Endodermal cell (in vitro differentiated cells): Measurements from ENCODE around the gene LMF1. TPM values are rescaled to one million over a fixed set of nuclear protein-coding genes. Genes with fewer than 3 reads are reported as not detected.
"Not testable (repeated sequence)": the region's sequence is repeated elsewhere in the genome, so short reads cannot be mapped to it uniquely, and the experiment has no call there.

ENCODE experiments used
- DNase-seq: peaks from one replicate; pipeline ENCODE4 v3.0.0-alpha.2; 2017
- H3K27ac ChIP-seq: 2 replicates; pipeline ENCODE4 v1.5.1; 2013; ENCODE audit warnings: mild to moderate bottlenecking, low read depth, low read length, moderate library complexity
- H3K27me3 ChIP-seq: 2 replicates; pipeline ENCODE4 v1.6.1; 2013; ENCODE audit warnings: mild to moderate bottlenecking, low read length, moderate library complexity; ENCODE audit not compliant: insufficient read depth, control insufficient read depth, poor library complexity, severe bottlenecking
- H3K36me3 ChIP-seq: 2 replicates; pipeline ENCODE4 v1.7.0; 2013; ENCODE audit warnings: mild to moderate bottlenecking, low read length, moderate library complexity; ENCODE audit not compliant: control insufficient read depth, insufficient read depth
- H3K4me1 ChIP-seq: one replicate; pipeline ENCODE4 v1.7.0; 2013; ENCODE audit warnings: low read length; ENCODE audit not compliant: control insufficient read depth, insufficient read depth
- H3K4me3 ChIP-seq: 2 replicates; pipeline ENCODE4 v1.5.1; 2013; ENCODE audit warnings: mild to moderate bottlenecking, low read length, moderate library complexity
- H3K9ac ChIP-seq: 2 replicates; pipeline ENCODE4 v1.6.1; 2013; ENCODE audit warnings: mild to moderate bottlenecking, low read length, moderate library complexity; ENCODE audit not compliant: poor library complexity, severe bottlenecking; ENCODE audit errors: extremely low read depth
- H3K9me3 ChIP-seq: 2 replicates; pipeline ENCODE4 v1.6.1; 2013; ENCODE audit warnings: mild to moderate bottlenecking, low read length, moderate library complexity; ENCODE audit not compliant: control insufficient read depth
- H3K27ac Mint-ChIP-seq: 2 replicates; pipeline ENCODE4 v1.8.0; 2020; ENCODE audit warnings: mixed read lengths
- H3K27me3 Mint-ChIP-seq: 2 replicates; pipeline ENCODE4 v1.8.0; 2021; ENCODE audit warnings: mild to moderate bottlenecking, mixed read lengths; ENCODE audit not compliant: insufficient read depth
- H3K36me3 Mint-ChIP-seq: 2 replicates; pipeline ENCODE4 v1.8.0; 2020; ENCODE audit warnings: low read depth, mixed read lengths
- H3K4me1 Mint-ChIP-seq: 2 replicates; pipeline ENCODE4 v1.8.0; 2020; ENCODE audit warnings: mixed read lengths
- H3K4me3 Mint-ChIP-seq: 2 replicates; pipeline ENCODE4 v1.8.0; 2020; ENCODE audit warnings: mild to moderate bottlenecking, moderate library complexity, mixed read lengths
- H3K9me3 Mint-ChIP-seq: 2 replicates; pipeline ENCODE4 v1.8.0; 2020; ENCODE audit warnings: mild to moderate bottlenecking, mixed read lengths
- WGBS, 2 experiments: methylation state at CpG; one replicate each; pipeline versions ENCODE4 v1.1.5 to v1.1.7; 2013; ENCODE audit warnings: missing lambda C conversion rate in 2 of 2, mixed read lengths in 1 of 2; ENCODE audit not compliant: insufficient coverage in 1 of 2, insufficient read length in 1 of 2; 5-methylcytosine and 5-hydroxymethylcytosine counted together
- total RNA-seq, 2 donors: library from RNA; stranded (reverse); fragmentation: NEBNext Ultra II Directional in 1 of 2; extraction: Animal tissue kit (Norgen Biotek cat#: 25700) in 1 of 2; gene quantifications; 2 replicates in 1 of 2; 3 replicates in 1 of 2; pipeline ENCODE4 v1.2.1, GENCODE V29; 2021
- TF ChIP-seq, protein P1 (sequence below): fragments of 200-600 bp; sonication (generic); conservative IDR thresholded peaks from 2 replicates; pipeline ENCODE4 v1.5.0; 2021; ENCODE audit warnings: antibody characterized with exemption, mild to moderate bottlenecking

The LMF1 gene
- total RNA-seq, 2 donors from 2014 or later = 13.7 to 15.1 TPM

DNA sequence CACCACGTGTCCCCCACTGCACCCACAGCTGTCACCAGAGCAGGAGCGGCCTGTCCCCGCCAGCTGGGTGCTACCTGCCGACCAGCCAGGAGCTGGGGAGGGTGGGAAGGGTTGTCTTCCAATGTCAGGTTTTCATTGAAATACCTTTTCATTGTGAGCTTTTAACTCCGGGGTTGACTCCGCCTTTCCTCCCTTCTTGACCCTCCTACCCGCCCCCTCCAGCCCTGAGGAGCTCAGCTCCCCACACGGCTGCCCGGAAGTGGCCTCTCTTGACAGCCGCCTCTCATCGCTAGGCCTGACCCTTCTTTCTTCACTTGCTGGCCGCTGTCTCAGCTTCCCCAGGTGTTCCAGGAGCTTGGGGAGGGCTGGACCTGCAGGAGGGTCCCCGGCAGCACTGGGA, 149.0 kb downstream of the LMF1 start:
- no peak overlapping the region for H3K9ac ChIP-seq
- no peak overlapping the region for H3K27ac ChIP-seq
- no peaks in the 10 kb centered on the region for H3K36me3 Mint-ChIP-seq
- no peak overlapping the region for H3K27ac Mint-ChIP-seq
- no peak overlapping the region for H3K4me3 ChIP-seq
- TF ChIP-seq, protein P1, sequence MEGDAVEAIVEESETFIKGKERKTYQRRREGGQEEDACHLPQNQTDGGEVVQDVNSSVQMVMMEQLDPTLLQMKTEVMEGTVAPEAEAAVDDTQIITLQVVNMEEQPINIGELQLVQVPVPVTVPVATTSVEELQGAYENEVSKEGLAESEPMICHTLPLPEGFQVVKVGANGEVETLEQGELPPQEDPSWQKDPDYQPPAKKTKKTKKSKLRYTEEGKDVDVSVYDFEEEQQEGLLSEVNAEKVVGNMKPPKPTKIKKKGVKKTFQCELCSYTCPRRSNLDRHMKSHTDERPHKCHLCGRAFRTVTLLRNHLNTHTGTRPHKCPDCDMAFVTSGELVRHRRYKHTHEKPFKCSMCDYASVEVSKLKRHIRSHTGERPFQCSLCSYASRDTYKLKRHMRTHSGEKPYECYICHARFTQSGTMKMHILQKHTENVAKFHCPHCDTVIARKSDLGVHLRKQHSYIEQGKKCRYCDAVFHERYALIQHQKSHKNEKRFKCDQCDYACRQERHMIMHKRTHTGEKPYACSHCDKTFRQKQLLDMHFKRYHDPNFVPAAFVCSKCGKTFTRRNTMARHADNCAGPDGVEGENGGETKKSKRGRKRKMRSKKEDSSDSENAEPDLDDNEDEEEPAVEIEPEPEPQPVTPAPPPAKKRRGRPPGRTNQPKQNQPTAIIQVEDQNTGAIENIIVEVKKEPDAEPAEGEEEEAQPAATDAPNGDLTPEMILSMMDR = no peak
- no peak overlapping the region for H3K4me3 Mint-ChIP-seq
- no peaks in the 10 kb centered on the region for H3K4me1 Mint-ChIP-seq
- no peaks in the 10 kb centered on the region for H3K4me1 ChIP-seq
- H3K9me3 ChIP-seq = no peaks in the 10 kb centered on the region
- no peaks in the 10 kb centered on the region for H3K9me3 Mint-ChIP-seq
- 66 to 86% methylated on average over 9 to 13 of the region's 13 CpGs for WGBS, 2 experiments
- no peaks in the 10 kb centered on the region for H3K36me3 ChIP-seq
- H3K27me3 Mint-ChIP-seq = no peaks in the 10 kb centered on the region
- no peaks in the 10 kb centered on the region for H3K27me3 ChIP-seq
- no peak for DNase-seq

DNA sequence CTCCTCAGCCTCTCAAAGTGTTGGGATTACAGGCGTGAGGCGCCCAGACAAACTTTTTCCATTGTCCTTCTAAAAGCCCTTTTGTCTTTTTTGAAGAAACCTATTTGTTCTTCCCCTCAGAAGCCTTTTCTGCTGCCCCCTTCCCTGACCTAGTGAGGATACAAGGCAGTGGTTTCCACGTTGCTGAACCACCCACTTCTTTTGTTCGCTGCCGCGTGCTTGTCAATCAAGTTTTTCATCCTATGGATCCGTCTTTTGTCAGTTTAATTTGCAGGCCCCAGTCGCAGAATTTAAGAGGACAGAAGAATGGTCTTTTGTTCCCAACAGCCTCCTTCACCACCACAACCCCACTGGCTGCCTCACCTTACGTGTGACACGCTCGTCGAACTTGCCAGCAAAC, 150.0 kb downstream of the LMF1 start:
- Histone ChIP-seq H3K27ac (no peak overlapping the region), H3K9me3 (no peaks in the 10 kb centered on the region), H3K4me1 (no peaks in the 10 kb centered on the region), H3K27me3 (no peaks in the 10 kb centered on the region), H3K9ac (no peak overlapping the region), H3K36me3 (no peaks in the 10 kb centered on the region), H3K4me3 (no peak overlapping the region)
- TF ChIP-seq, protein P1 = no peak
- DNase-seq = no peak
- H3K4me1 Mint-ChIP-seq = no peaks in the 10 kb centered on the region
- no peak overlapping the region for H3K27ac Mint-ChIP-seq
- H3K4me3 Mint-ChIP-seq = no peak overlapping the region
- H3K27me3 Mint-ChIP-seq = no peaks in the 10 kb centered on the region
- no peaks in the 10 kb centered on the region for H3K9me3 Mint-ChIP-seq
- 53 to 75% methylated on average over 8 to 12 of the region's 12 CpGs for WGBS, 2 experiments
- H3K36me3 Mint-ChIP-seq = no peaks in the 10 kb centered on the region

DNA sequence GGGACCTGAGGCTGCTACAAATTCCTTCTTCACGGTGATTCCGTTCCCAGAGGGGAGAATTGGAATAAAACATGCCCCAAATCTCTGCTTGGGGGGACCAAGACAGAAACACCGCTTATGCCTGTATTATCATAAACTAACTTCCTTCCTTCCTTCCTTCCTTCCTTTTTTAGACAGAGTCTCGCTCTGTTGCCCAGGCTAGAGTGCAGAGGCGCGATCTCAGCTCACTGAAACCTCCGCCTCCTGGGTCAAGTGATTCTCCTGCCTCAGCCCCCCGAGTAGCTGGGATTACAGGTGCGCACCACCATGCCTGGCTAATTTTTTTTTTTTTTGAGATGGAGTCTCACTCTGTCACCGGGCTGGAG, 150.8 kb downstream of the LMF1 start:
- H3K27ac ChIP-seq, H3K4me1 Mint-ChIP-seq, H3K36me3 Mint-ChIP-seq, H3K9me3 ChIP-seq, H3K27me3 ChIP-seq, H3K4me3 Mint-ChIP-seq, H3K36me3 ChIP-seq, H3K27me3 Mint-ChIP-seq, H3K4me3 ChIP-seq, DNase-seq, H3K4me1 ChIP-seq, H3K9me3 Mint-ChIP-seq, H3K27ac Mint-ChIP-seq, H3K9ac ChIP-seq: not testable (repeated sequence)
- 89 to 94% methylated on average over 6 to 10 of the region's 10 CpGs for WGBS, 2 experiments

DNA sequence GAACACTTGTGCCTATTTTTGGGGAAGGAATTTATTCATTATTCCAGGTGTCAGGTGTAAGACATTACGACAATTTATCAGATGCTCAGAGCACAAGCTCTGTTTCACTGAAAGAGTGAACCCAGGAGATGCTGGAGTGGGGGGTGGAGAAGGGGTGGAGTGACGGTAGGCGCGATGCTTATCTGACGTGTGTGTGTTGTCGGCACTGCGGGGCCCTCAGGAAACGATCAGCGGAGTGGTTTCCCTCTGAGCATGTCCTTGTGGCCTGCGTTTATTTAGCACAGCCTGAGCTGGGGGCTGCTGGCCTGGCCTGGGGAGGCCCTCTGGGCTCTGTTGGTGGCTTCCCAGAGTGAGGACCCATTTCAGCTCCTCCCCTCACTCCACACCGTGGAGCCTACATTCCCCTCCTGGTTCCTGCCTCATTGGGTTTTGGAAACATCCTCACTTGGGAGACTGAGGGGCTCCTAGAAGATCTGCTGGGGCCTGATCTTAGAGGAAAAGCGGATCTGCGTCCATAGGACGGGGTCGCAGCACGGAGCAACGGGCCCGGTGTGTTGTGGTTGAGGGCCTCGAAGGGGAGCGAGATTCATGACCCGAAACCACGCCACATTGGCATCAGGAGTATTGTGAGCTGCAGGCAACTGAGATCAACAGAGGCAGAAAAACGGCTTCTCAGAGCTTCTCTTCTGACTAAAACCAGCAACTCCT, 151.3 kb downstream of the LMF1 start:
- WGBS, 2 experiments = 95 to 96% methylated on average over 11 to 23 of the region's 23 CpGs
- no peaks in the 10 kb centered on the region for H3K36me3 Mint-ChIP-seq
- no peaks in the 10 kb centered on the region for H3K4me1 Mint-ChIP-seq
- Histone ChIP-seq H3K4me3 (no peak overlapping the region), H3K9me3 (no peaks in the 10 kb centered on the region), H3K27ac (no peak overlapping the region), H3K9ac (no peak overlapping the region), H3K4me1 (no peaks in the 10 kb centered on the region), H3K36me3 (no peaks in the 10 kb centered on the region), H3K27me3 (no peaks in the 10 kb centered on the region)
- DNase-seq = no peak
- H3K27me3 Mint-ChIP-seq = no peaks in the 10 kb centered on the region
- TF ChIP-seq, protein P1 = no peak
- H3K4me3 Mint-ChIP-seq = no peak overlapping the region
- no peak overlapping the region for H3K27ac Mint-ChIP-seq
- no peaks in the 10 kb centered on the region for H3K9me3 Mint-ChIP-seq
